Left colon (tissue), 2 donors: ENCODE results near the gene BSN. TPM values are rescaled to one million over a fixed set of nuclear protein-coding genes. Genes with fewer than 3 reads are reported as not detected.

Experiments
- ATAC-seq: fragments of 200-7000 bp; cut with Tn5 transposase; one replicate; pipeline ENCODE4 v1.9.1; 2020; ENCODE audit warnings: mild to moderate bottlenecking, moderate library complexity
- DNase-seq, 2 donors: peaks; one replicate each; pipeline ENCODE4 v3.0.0-alpha.2; 2020
- intact Hi-C, 2 donors: fragments of 100-400 bp; cut with DNase I in 1 of 2; cut with micrococcal nuclease in 1 of 2; formaldehyde crosslinking; loops; one replicate each; pipeline versions ENCODE4 v1.11.2 to v1.14.0; 2022; cut with DNase I, micrococcal nuclease
- total RNA-seq, 2 donors: library from RNA; stranded (reverse); fragmentation: NEBNext Ultra II Directional; extraction: Animal tissue kit (Norgen Biotek cat#: 25700); gene quantifications; one replicate each; pipeline ENCODE4 v1.2.1, GENCODE V29; 2021
- donor health status: DM: no; HTN: no; CAD: no.
- donor health status: DM: yes; HTN: yes; CAD: no.

Gene BSN
- total RNA-seq, 2 donors from 2014 or later, result 0.24 to 0.25 TPM

DNA sequence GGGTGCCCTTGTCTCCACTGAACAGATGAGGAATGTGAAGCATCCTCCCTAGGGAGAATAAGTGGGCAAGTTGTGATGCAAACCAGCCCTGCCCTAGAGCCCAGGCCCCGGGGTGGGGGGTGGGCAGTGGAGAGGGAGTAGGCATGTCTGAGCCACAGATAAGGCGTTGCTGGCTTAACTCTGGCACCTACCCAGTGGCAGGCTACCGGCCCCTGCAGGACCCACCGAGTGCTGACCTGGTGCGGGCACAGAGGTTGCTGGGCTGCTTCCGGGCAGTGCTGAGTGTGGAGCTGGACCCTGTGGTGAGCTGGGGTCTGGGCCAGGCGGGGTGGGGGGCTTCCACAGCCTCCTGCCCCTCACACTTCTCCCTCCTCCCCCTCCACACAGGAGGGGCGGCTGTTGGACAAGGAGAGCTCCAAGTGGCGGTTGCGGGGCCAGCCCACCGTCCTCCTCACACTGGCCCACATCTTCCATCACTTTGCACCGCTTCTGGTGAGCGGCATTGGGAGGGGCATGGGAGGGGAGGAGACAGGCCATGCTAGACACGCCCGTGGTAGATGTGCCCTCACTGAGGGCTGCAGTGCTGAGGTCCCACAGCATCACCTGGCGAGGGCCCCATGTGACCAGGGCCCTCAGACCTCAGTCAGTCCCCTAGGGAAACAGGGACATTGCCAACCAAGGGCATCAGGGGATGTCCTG lies 145.2 kb downstream of the BSN start:
- ATAC-seq (no peak), DNase-seq (no peak)
- intact Hi-C loops, result no loop called here

DNA sequence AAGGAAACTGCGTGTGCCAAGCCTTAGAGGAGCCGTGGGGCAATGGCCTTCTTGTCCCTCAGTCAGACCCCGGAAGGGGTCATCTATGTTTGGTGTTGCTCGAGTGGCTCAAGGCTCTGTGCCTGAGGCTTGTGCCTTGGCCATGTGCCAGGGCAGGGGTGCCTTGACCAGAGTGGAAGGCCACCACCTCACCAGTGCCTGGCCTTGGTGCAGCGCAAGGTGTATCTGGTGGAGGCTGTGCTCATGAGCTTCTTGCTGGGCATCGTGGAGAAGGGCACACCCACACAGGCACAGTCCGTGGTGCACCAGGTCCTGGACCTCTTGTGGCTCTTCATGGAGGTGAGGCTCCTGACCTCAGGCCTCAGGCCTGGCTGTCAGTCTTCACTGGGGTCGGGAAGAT lies 145.7 kb downstream of the BSN start:
- intact Hi-C loops, result loop anchor here in 1 of 2 donors (5.0 kb wide), 1 partner anchor 137 kb away; no protein-coding TSS in a partner anchor
- ATAC-seq, result no peak
- DNase-seq, result no peak

DNA sequence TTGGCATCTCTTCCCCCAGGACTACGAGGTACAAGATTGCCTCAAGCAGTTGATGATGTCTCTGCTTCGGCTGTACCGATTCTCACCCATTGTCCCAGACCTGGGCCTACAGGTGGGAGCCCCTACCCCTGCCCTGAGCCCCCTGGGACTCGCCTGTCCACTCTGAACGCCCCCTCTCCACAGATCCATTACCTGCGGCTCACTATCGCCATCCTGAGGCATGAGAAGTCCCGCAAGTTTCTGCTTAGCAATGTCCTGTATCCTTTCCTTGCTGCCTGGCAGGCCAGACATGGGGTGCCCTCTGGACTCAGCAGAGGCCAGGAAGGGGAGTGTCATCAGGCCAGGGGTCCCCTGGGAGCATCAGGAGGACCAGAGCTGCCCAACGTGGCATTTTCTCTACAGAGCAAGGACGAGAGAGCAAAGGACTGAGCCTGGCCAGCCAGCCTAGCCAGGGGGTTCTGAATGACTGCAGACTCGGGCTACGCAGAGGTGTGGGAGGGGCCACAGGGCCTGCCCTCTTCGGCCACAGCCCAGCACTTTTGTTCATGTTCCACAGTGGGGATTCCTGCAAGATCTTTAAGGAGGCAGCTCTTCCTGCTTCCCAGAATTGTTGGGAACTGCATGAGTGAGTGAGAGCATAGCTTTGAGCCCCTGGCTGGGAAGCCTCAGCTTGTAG lies 146.3 kb downstream of the BSN start:
- ATAC-seq, result no peak
- intact Hi-C loops, result loop anchor here in 1 of 2 donors (5.0 kb wide), 1 partner anchor 137 kb away; no protein-coding TSS in a partner anchor
- DNase-seq, result no peak

DNA sequence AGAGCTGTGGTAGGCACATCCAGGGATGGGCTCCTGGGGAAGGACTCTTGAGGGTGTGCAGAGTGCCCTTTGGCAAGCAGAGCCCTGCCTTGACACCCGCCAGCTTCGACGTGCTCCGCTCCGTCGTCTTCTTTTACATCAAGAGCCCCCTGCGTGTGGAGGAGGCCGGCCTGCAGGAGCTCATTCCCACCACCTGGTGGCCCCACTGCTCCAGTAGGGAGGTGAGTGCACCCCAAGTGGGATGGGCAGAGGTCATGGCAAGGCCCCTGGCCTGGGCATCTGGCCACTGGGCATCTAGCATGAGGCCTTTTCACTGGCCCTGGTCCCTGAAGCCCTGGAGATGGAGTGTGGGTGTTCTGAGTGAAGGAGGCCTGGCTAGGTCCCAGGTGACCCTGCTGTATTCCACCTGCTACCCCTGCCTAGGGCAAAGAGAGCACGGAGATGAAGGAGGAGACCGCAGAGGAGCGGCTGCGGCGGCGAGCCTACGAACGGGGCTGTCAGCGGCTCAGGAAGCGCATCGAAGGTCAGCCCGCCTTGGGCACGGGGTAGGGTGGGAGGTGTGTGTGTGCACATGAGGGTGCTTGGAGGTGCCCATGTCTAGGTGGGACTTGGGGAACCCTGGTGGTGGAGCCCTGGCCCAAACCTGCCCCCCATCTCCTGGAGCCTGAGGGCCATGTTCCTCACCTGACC lies 147.3 kb downstream of the BSN start:
- DNase-seq (no peak), ATAC-seq (no peak)
- intact Hi-C loops, result loop anchor here in 1 of 2 donors (5.0 kb wide), 1 partner anchor 136 kb away; no protein-coding TSS in a partner anchor

DNA sequence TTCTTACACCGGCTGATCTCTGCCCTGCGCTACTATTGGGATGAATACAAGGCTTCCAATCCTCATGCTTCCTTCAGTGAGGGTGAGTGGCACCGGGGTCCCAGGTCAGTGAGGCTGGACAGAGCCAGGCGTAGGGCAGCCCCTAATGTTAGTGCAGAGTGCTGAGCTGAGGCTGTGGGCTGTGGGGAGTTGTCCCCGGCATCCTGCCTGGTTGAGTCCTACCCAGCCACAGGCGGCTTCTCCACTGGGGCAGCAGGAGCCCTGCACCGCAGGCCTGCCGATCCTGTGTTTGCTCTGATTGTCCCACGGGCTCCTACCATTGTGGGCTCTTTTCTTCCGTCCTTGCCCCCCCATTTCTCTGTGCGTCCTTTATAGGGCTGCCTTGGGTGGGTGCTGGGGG lies 148.4 kb downstream of the BSN start:
- ATAC-seq, result no peak
- no peak for DNase-seq
- intact Hi-C loops, result loop anchor here in 1 of 2 donors (5.0 kb wide), 1 partner anchor 135 kb away; no protein-coding TSS in a partner anchor

DNA sequence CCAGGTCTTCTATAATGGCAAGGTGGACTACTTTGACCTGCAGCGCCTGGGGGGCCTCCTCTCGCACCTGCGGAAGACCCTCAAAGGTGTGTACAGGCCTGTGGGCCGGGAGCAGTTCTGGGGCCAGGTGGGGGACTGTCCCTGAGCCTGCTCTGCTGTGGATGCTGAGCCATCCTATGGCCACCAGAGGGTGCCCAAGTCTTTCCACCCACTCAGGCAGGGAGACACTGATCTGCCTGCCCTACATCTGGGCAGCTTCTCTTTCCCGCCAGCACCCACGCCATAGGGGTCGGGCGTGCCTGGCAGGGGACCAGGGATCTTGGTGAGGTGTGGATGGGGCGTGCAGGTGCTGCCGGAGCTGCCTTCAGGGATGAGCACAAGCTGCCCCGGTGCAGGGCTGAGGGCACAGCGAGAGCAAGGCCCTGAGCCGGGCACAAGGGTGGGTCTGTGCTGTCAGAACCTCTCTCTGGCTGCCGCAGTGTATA lies 149.2 kb downstream of the BSN start:
- peak; percentile 92 for ATAC-seq
- intact Hi-C loops, result loop anchor here in 1 of 2 donors (5.0 kb wide), 1 partner anchor 134 kb away; no protein-coding TSS in a partner anchor
- DNase-seq, result peak; percentile 54 to 62

DNA sequence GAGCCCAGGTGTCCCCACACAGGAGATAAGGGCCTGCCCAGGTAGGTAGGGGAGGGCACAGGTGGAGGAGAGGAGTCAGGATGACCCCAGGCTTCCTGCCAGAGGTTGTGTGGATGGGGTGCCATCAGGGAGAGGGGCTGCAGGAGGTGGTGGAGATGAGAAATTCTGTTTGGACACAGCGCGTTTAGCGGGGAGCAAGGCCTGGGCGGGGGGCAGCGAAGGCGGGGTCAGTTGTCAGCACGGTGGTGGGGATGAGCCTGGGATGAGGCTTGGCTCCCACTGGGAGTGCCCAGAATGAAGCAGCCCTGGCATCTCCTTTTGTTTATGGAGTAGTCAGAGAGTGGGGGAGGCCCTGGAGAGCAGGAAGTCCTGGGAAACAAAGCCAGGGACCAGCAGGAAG lies 149.7 kb downstream of the BSN start:
- no peak for DNase-seq
- intact Hi-C loops, result loop anchor here in 1 of 2 donors (5.0 kb wide), 1 partner anchor 133 kb away; no protein-coding TSS in a partner anchor
- ATAC-seq, result peak; percentile 4

DNA sequence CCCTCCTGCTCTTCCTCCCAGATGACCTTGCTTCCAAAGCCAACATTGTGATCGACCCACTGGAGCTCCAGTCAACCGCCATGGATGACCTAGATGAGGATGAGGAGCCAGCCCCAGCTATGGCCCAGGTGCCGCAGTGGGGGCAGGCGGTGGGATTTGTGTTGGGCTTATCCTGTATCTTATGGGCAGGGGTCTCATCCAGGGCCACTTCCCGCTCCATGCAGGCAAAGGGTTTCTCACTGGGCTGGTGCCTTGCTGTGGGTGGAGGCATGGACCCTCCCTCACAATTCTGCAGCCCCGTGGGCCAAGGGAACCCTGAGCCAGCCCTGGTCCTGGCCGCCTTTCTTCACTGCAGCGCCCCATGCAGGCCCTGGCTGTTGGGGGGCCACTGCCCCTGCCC lies 150.4 kb downstream of the BSN start:
- no peak for DNase-seq
- intact Hi-C loops, result loop anchor here in 1 of 2 donors (5.0 kb wide), 1 partner anchor 133 kb away; no protein-coding TSS in a partner anchor
- ATAC-seq, result no peak

DNA sequence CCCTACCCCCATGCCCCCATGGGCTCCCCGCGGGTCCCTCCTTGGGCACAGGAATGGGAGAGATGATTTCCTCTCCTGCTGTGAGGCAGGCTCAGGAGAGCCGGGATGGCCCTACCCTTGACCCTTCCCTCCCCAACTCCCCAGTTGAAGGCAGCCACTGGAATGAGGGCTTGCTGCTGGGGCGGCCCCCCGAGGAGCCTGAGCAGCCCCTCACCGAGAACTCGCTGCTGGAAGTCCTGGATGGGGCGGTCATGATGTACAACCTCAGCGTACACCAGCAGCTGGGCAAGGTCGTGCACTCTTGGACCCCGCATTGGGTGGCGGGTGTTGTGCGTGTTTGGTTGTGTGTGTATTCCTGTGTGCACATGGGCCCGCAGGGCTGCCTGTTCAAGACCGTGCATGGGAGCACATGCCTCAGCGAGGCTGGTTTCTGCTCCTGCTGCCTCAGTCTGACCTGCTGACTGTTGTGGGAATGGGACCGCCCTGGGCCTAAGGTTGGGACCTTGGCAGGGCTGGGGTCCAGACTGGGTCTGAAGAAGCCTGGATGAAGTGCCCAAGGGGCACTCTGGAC lies 151.2 kb downstream of the BSN start:
- intact Hi-C loops, result no loop called here
- ATAC-seq, result no peak

DNA sequence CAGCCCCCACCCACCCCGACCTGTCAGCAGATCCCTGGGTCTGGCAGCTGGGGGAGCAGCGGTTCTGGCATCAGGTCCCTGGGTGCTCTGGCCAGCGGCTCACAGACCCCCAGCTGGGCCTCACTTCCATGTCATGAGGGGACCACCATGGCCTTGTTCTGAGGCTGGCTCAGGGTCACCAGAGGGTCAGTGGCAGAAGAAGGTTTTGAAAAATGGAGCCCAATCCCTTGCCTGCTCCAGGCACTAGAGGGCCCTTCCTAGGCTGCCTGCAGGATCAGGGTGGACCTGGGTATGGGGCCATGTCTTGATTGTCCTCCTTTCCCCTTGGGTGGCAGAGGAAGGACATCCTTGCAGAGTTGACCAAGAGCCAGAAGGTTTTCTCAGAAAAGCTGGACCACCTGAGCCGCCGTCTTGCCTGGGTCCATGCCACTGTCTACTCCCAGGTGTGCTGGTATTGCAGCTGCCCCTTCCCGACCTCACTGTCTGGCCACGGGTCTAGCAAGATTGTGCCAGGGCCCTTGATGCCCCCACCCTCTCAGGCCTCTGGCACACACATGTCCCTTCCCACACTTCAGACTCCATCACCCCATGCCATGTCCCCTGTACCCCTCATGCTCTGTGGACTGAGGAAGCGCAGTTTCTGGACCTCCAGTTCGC lies 152.3 kb downstream of the BSN start:
- intact Hi-C loops, result no loop called here
- ATAC-seq (no peak), DNase-seq (no peak)

More for the DNA sequence above, 151.2 kb downstream of the BSN start:
- no peak for DNase-seq

DNA sequence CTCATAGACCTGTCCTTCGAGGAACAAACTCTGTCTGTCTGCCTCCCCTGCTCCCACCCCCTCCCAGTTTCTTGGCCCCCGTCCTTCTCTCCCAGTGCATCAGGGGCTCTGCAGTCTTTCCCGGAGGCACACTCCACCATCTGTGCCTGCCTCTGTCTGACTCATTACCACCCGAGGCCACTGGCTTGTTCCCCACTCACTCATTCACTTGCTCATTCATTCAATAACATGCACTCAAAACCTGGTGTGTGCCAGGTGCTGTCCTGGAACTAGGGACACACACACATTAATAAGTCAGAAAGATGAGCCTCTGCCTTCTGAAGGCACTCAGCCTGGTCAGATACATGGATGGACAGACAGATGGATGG lies 152.8 kb downstream of the BSN start:
- ATAC-seq, result no peak
- no peak for DNase-seq
- intact Hi-C loops, result no loop called here

DNA sequence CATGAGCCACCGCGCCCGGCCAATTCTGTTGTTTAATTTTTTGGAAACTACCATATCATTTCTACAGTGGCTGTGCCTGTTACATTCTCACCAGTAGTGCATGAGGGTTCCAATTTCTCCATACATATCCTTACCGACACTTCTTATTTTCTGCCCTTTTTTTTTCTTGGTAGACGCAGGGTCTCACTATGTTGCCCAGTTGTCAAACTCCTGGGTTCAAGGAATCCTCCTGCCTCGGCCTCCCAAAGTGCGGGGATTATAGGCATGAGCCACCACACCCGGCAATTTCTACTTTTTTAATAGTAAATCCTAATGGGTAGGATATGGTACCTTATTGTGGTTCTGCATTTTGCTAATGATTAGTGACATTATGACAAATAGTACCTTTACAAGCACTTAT lies 155.6 kb downstream of the BSN start:
- ATAC-seq (no peak), DNase-seq (no peak)
- intact Hi-C loops, result loop anchor here in 1 of 2 donors (10.0 kb wide), 1 partner anchor 145 kb away; the partner anchor contains the start of gene TRAIP

DNA sequence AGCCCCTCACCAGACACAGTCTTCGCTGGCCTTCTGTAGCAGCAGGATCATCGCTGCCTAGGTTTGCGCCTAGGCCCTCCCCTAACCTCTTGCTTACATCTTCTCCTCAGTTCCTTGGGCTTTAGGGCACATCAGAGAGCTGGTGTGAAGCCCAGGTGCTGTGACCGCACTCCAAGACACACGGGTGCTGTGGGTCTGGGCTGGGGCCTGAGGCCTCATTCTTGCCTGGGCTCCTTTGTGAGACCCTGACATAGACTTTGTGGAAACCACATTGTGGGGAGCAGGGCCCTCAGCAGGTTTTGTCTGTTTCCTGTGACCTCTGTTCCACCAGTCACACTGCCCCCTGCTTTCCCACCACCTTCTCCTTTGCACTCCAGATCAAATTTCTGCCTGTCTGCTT lies 157.2 kb downstream of the BSN start:
- ATAC-seq (no peak), DNase-seq (no peak)
- intact Hi-C loops, result loop anchor here in 1 of 2 donors (10.0 kb wide), 1 partner anchor 143 kb away; the partner anchor contains the start of gene TRAIP

DNA sequence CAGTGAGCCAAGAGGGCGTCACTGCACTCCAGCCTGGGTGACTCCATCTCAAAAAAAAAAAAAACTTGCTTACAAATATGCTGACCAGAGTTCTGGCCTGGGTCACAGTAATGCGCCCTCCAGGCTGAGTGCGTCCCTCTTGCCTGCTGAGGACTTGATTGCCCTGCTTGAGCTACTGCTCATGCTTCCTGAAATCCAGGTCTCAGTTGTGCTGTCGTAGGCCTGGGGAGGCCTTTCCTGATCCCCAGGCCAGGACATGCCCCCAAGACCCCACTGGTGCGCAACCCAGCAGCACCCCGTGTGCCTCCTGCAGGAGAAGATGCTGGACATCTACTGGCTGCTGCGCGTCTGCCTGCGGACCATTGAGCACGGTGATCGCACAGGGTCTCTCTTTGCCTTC lies 157.9 kb downstream of the BSN start:
- intact Hi-C loops, result loop anchor here in 1 of 2 donors (10.0 kb wide), 1 partner anchor 143 kb away; the partner anchor contains the start of gene TRAIP
- DNase-seq (no peak), ATAC-seq (no peak)

DNA sequence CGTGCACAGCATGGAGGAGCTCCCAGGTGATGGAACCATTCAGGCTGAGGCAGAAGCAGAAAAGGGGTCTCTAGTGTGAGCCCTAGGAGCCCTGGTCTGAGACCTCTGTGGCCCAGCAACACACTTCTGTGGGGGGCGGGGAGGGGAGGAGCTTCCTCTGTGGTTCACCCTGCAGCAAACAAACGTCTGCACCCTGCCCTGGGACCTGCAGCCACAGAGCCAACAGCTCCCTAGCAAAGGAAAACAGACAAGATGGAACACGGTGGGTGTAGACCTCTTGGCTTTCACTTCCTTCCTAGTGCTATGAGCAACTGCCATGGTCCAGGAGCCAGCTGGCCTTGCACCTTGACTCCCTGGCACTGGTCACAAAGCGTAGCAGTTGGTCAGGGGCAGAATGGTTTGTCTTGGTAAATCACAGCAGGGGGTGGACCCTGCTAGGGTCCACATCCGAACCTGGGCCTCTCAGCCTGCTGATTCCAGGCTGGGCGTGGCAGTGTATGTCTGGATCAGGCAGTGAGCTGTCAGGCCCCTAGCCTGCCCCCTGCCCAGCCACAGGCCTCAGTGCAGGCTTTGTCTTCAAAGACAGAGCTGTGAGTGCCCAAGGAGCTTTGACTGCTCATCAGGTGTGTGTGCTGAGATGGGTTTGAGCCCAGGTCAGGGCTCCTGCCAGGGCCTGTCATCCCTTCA lies 158.5 kb downstream of the BSN start:
- intact Hi-C loops, result loop anchor here in 1 of 2 donors (10.0 kb wide), 1 partner anchor 142 kb away; the partner anchor contains the start of gene TRAIP
- DNase-seq (no peak), ATAC-seq (no peak)

DNA sequence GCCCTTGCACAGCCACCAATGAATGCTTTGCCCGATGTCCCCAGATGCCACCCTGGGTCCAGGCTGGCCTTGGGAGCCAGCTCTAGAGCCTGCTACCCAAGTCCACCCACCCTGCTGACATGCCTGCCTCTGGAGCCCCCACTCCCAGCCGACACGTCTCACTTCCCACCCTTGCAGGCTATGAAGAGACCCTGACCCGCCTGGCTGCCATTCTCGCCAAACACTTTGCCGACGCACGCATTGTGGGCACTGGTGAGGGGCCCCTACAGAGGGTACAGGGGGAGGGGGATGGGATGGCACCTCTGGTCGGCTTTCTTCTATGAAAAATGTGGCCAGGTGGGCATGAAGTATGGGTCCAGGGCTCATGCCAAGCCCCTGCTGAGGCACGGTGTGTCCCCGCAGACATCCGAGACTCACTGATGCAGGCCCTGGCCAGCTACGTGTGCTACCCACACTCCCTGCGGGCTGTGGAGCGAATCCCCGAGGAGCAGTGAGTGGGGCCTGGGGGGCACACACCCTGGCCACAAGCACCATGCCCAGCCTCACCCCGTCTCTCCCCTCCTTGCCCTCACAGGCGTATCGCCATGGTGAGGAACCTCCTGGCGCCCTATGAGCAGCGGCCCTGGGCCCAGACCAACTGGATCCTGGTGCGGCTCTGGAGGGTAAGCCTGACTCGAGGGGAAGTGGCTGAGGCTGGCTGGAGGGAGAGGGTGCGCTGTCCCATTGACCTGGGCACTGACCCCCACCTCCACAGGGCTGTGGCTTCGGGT lies 159.2 kb downstream of the BSN start:
- intact Hi-C loops, result loop anchor here in 1 of 2 donors (10.0 kb wide), 1 partner anchor 141 kb away; the partner anchor contains the start of gene TRAIP
- DNase-seq, result no peak

More for the DNA sequence above, 159.2 kb downstream of the BSN start:
- ATAC-seq, result no peak
